ENCODE data around the gene TDRD10. TPM values are rescaled to one million over a fixed set of nuclear protein-coding genes. Genes with fewer than 3 reads are reported as not detected.

The TDRD10 gene
- total and polyA plus RNA-seq, 2 of the 8 experiments (the other 6 are each of a cell fraction or from before 2014, with no cell fraction given) = 0.15 to 0.27 TPM

DNA sequence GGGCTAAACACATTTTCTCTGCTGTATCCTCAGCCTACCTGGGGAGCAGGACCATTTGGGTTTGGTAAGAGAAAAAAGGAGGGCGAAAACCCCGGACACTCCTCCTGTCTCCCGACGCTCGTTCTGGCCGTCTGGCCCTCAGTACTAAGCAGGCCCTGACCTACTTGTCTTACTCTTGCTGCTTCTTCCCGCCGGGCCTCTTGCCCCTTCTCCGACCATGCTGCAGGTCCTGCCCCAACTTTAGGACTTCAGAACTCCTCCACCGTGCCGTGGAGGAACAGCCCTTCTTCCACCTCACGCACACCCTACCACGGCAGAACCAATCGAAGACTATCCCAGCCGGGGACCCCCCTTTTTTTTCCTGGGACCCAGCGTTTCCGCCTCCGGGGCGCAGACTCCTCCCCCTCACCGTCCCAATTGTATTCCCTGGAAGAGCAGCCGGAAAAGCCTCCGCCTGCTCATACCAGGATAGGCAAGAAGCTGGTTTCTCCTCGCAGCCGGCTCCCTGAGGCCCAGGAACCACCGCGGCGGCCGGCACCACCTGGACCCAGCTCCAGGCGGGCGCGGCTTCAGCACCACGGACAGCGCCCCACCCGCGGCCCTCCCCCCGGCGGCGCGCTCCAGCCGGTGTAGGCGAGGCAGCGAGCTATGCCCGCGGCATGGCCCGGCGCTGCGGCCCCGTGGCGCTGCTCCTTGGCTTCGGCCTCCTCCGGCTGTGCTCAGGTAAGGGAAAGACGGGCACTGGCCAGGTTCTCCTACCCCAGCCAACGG lies 65.6 kb downstream of the TDRD10 start, which contains the start of gene CHRNB2 (continued):
- TF ChIP-seq HDAC2 (IDR thresholded peaks at IDR 0.05; ENCODE audit: borderline replicate concordance in 1 of 2, low read depth in 2 of 2, low read length in 2 of 2) = peak; percentile 46 to 97; a peak in 1 of 4 replicates
- TF ChIP-seq CBX8 (IDR thresholded peaks at IDR 0.05; ENCODE audit: borderline replicate concordance, low read depth, low read length) = no peak
- peak; percentile 16 for TF ChIP-seq TBP (IDR thresholded peaks at IDR 0.05; ENCODE audit: low read depth, low read length)
- 0 out of 3 replicates have a peak, but pooled peaks of 1 of the 2 experiments have one; percentile 22 for TF ChIP-seq POLR2A (IDR thresholded peaks at IDR 0.05; ENCODE audit: control extremely low read depth in 1 of 2, low read depth in 2 of 2, low read length in 2 of 2)
- TF ChIP-seq, protein P1, sequence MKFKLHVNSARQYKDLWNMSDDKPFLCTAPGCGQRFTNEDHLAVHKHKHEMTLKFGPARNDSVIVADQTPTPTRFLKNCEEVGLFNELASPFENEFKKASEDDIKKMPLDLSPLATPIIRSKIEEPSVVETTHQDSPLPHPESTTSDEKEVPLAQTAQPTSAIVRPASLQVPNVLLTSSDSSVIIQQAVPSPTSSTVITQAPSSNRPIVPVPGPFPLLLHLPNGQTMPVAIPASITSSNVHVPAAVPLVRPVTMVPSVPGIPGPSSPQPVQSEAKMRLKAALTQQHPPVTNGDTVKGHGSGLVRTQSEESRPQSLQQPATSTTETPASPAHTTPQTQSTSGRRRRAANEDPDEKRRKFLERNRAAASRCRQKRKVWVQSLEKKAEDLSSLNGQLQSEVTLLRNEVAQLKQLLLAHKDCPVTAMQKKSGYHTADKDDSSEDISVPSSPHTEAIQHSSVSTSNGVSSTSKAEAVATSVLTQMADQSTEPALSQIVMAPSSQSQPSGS (IDR thresholded peaks at IDR 0.05; ENCODE audit: low read length) = no peak
- 0 out of 2 replicates have a peak, but pooled peaks have one; percentile 18 for TF ChIP-seq PHF8 (conservative IDR thresholded peaks at IDR 0.05; ENCODE audit: low read depth, low read length)
- no peak for TF ChIP-seq ASH2L (IDR thresholded peaks at IDR 0.05; ENCODE audit: low read length)
- 0 out of 2 replicates have a peak, but pooled peaks have one; percentile 15 for TF ChIP-seq EGR1 (IDR thresholded peaks at IDR 0.05; ENCODE audit: borderline replicate concordance, low read depth, low read length)
- TF ChIP-seq, protein P2, sequence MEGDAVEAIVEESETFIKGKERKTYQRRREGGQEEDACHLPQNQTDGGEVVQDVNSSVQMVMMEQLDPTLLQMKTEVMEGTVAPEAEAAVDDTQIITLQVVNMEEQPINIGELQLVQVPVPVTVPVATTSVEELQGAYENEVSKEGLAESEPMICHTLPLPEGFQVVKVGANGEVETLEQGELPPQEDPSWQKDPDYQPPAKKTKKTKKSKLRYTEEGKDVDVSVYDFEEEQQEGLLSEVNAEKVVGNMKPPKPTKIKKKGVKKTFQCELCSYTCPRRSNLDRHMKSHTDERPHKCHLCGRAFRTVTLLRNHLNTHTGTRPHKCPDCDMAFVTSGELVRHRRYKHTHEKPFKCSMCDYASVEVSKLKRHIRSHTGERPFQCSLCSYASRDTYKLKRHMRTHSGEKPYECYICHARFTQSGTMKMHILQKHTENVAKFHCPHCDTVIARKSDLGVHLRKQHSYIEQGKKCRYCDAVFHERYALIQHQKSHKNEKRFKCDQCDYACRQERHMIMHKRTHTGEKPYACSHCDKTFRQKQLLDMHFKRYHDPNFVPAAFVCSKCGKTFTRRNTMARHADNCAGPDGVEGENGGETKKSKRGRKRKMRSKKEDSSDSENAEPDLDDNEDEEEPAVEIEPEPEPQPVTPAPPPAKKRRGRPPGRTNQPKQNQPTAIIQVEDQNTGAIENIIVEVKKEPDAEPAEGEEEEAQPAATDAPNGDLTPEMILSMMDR (IDR thresholded peaks at IDR 0.05; ENCODE audit: control extremely low read depth in 1 of 3, insufficient read depth in 1 of 3, low read depth in 1 of 3, low read length in 3 of 3) = peak in 1 of 3 experiments; percentile 6; a peak in 1 of 4 replicates
- TF ChIP-seq SIN3A (conservative IDR thresholded peaks at IDR 0.05 in 1 of 2, IDR thresholded peaks at IDR 0.05 in 1 of 2; ENCODE audit: low read depth in 1 of 2, low read length in 2 of 2) = peak; percentile 80 to 98; a peak in 3 of 4 replicates
- peak; percentile 58 for TF ChIP-seq SAP30 (IDR thresholded peaks at IDR 0.05; ENCODE audit: insufficient read depth, insufficient replicate concordance, low read length)
- no peak for TF ChIP-seq FOSL1 (IDR thresholded peaks at IDR 0.05; ENCODE audit: insufficient read depth, low read depth, low read length)
- TF ChIP-seq SP2 (IDR thresholded peaks at IDR 0.05; ENCODE audit: low read length) = no peak
- TF ChIP-seq CEBPB (IDR thresholded peaks at IDR 0.05; ENCODE audit: low read depth, low read length) = no peak
- TF ChIP-seq, protein P3, sequence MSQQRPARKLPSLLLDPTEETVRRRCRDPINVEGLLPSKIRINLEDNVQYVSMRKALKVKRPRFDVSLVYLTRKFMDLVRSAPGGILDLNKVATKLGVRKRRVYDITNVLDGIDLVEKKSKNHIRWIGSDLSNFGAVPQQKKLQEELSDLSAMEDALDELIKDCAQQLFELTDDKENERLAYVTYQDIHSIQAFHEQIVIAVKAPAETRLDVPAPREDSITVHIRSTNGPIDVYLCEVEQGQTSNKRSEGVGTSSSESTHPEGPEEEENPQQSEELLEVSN (IDR thresholded peaks at IDR 0.05) = peak; percentile 56
- TF ChIP-seq, protein P4, sequence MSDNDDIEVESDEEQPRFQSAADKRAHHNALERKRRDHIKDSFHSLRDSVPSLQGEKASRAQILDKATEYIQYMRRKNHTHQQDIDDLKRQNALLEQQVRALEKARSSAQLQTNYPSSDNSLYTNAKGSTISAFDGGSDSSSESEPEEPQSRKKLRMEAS (IDR thresholded peaks at IDR 0.05) = peak; percentile 90

Measured in H1 (cell line).